PFSK-1 (cell line): ENCODE results near the gene CACNB1.

Experiments
- FOXP2 ChIP-seq: optimal IDR thresholded peaks from 2 replicates; pipeline ENCODE3; 2011; ENCODE audit warnings: borderline replicate concordance, control low read depth, inconsistent platforms; ENCODE audit not compliant: insufficient read depth; ENCODE audit errors: extremely low read length, extremely low read depth
- POLR2AphosphoS5 ChIP-seq: IDR thresholded peaks from 2 replicates; pipeline ENCODE4 v1.6.1; 2012; ENCODE audit warnings: low read depth, mild to moderate bottlenecking, control low read depth, low read length, moderate library complexity
- SIN3A ChIP-seq: IDR thresholded peaks from 2 replicates; pipeline ENCODE4 v1.6.1; 2012; ENCODE audit warnings: mild to moderate bottlenecking, low read length, moderate library complexity, borderline replicate concordance; ENCODE audit not compliant: insufficient read depth
- TAF1 ChIP-seq: IDR thresholded peaks from 2 replicates; pipeline ENCODE4 v1.6.1; 2012; ENCODE audit warnings: low read length, control low read depth, borderline replicate concordance; ENCODE audit not compliant: insufficient read depth
- TF ChIP-seq, protein P1 (sequence below), 2 experiments: IDR thresholded peaks; 2 replicates each; pipeline versions ENCODE4 v1.6.1 to v1.8.0; 2011 to 2012; ENCODE audit warnings: low read depth in 2 of 2, low read length in 2 of 2, control low read depth in 1 of 2, inconsistent platforms in 1 of 2, mild to moderate bottlenecking in 1 of 2, moderate library complexity in 1 of 2; ENCODE audit not compliant: insufficient read depth in 1 of 2

GRCh38 chr17:39171933-39172332 lies 25.5 kb downstream of the CACNB1 start:
- TF ChIP-seq POLR2AphosphoS5 (no peak; the same call in 1 of the 2 replicates), TAF1 (no peak), SIN3A (no peak), FOXP2 (no peak)
- TF ChIP-seq, protein P1, sequence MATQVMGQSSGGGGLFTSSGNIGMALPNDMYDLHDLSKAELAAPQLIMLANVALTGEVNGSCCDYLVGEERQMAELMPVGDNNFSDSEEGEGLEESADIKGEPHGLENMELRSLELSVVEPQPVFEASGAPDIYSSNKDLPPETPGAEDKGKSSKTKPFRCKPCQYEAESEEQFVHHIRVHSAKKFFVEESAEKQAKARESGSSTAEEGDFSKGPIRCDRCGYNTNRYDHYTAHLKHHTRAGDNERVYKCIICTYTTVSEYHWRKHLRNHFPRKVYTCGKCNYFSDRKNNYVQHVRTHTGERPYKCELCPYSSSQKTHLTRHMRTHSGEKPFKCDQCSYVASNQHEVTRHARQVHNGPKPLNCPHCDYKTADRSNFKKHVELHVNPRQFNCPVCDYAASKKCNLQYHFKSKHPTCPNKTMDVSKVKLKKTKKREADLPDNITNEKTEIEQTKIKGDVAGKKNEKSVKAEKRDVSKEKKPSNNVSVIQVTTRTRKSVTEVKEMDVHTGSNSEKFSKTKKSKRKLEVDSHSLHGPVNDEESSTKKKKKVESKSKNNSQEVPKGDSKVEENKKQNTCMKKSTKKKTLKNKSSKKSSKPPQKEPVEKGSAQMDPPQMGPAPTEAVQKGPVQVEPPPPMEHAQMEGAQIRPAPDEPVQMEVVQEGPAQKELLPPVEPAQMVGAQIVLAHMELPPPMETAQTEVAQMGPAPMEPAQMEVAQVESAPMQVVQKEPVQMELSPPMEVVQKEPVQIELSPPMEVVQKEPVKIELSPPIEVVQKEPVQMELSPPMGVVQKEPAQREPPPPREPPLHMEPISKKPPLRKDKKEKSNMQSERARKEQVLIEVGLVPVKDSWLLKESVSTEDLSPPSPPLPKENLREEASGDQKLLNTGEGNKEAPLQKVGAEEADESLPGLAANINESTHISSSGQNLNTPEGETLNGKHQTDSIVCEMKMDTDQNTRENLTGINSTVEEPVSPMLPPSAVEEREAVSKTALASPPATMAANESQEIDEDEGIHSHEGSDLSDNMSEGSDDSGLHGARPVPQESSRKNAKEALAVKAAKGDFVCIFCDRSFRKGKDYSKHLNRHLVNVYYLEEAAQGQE (IDR thresholded peaks at IDR 0.05; ENCODE audit: insufficient read depth in 1 of 2, low read depth in 2 of 2, low read length in 2 of 2): no peak
